Stimulated activated CD8-positive, alpha-beta memory T cell treated with anti-CD3 and anti-CD28 coated beads, Interleukin-4, amount 100 ng/mL, for 1 hour (primary cell): Measurements from ENCODE around the gene CDKN2AIPNL.
"Not testable (repeated sequence)": the region's sequence is repeated elsewhere in the genome, so short reads cannot be mapped to it uniquely, and the experiment has no call there.

Experiments
- DNase-seq, 2 donors: peaks; one replicate each; pipeline ENCODE4 v3.0.0-alpha.2; 2020; ENCODE audit warnings: low read depth in 2 of 2, low spot score in 1 of 2

The CDKN2AIPNL gene

DNA sequence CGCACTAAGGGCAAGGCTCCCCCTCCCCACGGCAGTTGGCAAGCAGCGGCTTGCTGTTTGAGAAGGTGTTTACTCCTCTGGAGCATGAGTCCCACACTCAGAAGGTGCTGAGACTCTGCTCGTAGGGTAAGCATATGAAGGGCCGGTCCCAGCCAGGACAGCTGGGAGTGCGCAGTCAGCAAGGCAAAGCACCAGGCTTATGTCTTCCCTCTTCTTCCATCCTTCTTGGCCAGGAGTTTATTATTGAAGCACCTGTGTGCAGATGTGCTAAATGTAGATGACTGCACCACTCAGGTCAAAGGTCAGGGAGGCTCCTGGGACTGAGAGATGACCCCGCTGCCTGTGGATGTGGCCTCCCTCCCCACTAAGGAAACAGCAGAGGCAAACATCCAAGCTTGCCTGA lies 27.0 kb upstream of the CDKN2AIPNL start:
- no peak for DNase-seq

DNA sequence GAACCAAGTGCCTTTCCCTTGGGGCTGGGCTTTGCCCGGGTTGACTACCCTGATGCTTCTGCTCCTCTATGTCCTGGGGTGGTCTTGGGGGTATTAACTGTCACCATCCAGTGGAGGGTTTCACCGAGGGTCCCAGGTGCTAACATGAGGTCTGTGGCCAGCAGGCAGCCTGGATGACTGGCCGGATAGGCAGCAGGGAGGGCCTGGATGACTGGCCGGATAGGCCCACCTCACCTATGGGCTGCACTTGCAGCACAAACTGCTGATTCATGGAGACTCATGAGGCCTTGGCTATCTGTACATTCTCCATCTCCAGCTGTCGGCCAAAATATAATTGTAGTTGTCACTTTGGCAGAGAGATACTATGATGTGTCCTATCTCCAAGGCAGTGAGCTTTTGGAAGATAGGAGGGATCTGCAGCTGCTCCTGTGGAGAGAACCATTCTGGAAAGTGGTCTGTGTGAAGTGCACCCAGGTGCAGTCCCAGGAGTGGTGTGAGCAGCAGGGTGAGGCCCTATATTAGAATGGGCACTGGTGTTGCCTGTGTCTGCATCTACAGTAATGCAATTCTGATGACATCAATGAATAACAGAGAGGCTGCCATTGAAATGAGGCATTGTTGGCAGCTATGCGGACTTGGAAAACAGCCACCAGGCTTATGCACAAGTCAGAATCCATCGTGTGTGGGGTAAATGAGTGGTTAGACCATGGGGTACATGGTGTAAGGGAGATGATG lies 26.3 kb upstream of the CDKN2AIPNL start:
- DNase-seq = no peak

DNA sequence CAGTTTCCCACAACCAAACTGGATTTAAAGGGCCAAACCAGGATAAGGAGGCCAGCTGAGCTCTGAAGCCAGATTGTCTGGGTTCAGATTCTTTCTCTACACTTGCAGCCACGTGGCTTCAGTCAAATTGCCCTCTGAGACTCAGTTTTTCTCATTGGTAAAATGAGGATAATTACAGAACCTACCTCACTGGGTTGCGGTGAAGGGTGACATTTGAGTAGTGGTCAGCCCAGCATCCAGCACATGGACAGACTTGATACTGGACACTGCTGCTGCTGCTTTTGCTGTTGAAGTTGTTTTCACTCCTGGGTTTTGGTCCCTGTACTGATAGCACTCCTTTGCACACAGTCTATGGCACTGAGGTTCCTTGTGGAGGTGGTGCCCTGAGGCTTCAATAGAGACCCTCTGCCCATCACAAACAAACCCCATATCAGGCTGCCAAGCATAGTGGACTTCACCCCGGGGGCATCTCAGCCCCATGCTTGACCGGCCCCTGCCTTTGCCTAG lies 25.7 kb upstream of the CDKN2AIPNL start:
- DNase-seq = no peak

DNA sequence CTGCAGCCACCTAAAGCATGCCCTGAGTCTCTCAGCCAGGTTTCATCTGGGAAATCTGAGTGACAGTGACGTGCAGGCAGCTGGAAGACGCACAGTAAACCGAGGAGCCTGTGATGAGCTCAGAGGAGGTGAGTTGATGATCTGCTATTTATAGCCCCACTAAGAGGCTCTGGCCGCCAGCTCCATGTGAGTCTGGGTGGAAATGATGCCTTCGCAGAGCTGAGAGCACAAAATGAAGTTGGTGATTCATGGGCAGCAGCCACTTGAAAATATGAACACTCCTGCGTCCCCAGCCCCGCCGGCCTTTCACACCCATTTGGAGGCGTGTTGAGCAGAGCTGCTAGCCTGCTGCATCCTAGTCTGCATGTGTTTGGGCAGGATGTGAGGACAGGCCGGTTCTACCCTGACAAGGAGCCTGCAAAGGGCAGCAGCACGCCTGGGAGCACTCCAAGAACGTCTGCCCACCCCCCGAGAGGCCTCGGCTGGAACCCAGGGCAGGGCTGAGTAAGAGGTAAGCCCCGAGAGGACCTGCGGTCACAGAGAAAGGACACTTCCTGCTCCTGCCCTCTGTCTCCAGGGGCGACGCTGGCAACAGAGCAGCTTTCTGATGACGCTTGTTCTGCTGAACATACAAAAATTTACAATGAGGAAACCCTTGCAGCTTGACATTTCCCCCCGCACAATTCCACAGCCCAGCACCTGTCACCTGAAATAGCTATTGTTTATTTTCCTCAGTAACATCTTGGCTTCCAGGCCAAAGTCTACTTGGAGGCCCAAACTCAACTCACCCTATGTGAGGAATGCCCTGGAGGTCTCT lies 25.1 kb upstream of the CDKN2AIPNL start:
- peak in 1 of 2 donors; percentile 29 for DNase-seq

DNA sequence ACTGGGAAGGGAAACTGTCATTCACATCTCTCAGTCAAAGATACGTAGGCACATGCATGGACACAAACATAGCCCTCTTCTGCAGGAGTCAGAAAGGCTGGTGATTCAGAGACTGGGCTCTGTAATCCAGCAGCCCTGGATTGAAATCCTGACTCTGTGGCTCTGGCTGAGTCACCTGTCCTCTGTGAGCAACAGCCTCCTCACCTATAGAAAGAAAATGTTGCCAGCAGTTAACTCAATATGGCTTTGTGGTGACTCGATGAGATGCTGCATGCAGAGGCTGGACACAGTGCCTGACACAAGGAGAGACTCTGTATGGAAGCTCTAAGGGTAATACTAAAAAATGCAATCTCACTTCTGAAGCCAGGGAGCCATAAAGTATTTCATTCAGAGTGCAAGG lies 23.9 kb upstream of the CDKN2AIPNL start:
- DNase-seq = no peak

DNA sequence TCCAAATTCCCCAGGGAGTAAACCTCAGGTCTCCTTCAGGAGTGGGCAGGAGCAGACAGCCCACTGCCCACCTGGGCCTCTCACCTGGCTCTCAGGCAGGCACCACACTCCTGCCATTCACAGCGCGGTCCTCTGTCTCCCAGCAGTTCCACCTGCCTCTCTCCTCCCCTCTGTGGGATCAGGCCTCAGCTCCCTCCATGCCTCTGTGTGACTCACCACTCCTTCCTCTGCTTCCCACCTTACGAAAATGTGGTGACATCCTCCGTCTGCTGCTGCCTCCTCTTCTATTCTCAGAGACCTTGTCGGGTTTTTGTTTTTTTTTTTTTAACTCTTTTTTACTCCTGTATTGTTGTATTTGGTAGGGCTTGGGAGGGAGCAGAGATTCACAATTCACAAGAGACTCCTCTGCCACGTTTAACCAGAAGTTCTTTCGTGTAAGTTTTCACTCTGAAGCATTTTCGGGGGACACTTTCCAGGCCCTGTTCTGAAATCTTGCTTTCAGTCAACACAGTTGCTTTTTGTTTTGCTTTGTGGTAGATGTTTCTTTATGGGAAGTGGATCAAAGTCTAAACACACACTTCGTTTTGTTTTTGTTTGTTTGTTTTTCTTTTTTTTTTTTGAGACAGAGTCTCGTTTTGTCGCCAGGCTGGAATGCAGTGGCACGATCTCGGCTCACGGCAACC lies 21.1 kb upstream of the CDKN2AIPNL start:
- no peak for DNase-seq

DNA sequence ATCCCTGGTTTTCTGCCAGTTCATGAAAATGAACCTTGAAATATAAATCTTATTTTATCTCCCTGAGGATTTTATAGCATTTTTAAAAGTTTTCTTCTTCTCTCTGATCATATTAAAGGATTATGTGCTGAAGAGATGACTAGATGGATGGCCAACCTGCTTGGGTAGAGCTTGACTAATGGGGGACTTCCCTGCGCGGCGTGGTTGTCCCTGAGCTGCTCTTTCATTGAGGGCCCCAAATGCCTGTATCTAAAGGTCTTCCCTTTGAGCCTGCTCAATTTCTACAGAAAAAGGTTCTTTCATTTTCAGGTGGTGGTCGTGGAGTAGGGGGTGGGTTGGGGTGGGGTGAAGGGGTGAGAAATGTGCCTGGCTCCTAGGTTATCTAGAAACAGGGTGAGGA lies 20.5 kb upstream of the CDKN2AIPNL start:
- DNase-seq = no peak

DNA sequence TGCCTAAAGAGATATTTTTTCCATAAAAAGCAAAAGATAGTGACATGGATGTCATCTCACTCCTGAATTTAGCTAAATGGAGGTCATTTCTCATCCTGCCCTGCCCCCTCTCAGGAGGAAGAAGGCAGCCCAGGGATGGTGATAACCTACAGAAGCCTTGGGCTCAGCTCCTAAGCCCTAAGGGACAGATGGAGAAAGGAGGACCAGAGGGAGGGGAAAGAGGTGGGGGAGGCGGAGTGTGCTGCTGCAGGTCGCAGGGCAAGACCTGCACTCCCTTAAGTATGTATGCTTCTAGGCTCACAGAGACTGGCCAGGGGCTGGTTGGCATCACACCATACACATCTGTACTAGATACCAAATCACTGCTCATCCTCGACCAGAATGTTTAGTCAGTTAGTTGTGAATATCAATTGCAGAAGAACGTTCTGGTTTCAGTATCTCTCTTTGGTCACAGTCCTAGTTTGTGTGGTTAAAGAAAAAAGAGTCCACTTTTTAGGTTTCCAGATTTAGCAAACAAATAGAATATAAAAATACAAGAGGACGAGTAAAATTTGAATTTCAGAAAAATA lies 18.4 kb upstream of the CDKN2AIPNL start:
- DNase-seq = no peak

DNA sequence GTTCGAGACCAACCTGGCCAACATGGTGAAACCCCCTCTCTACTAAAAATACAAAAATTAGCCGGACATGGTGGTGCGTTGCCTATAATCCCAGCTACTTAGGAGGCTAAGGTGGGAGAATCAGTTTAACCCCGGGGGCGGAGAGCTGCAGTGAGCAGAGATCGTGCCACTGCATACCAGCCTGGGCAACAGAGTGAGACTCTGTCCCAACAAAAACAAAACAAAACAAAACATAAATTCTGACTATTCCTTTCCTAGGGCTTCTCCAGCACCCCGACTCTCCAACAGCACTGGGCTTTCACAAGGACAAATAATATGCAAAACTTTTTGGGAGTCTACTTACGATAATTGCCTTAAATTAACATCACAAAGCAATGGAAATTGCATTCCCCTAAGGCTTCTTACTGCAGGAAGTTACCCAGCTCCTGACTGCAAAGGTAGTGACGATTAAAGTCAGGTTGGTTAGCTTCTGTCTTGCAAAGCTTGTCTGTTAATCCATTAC lies 15.9 kb upstream of the CDKN2AIPNL start:
- no peak for DNase-seq

DNA sequence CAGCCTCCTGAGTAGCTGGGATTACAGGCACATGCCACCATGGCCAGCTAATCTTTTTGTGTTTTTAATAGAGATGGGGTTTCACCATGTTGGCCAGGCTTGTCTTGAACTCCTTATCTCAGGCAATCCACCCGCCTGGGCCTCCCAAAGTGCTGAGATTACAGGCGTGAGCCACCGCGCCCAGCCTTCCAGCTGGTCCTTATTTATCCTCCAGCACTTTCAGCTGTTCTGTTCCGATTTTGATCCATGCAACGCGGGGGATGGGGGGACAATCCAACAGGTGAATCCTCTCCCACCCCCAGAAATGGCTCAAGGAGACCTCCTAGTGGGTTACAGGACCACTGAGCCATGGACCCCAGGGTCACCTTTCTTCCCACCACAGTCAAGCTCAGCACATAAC lies 14.7 kb upstream of the CDKN2AIPNL start:
- DNase-seq = no peak

DNA sequence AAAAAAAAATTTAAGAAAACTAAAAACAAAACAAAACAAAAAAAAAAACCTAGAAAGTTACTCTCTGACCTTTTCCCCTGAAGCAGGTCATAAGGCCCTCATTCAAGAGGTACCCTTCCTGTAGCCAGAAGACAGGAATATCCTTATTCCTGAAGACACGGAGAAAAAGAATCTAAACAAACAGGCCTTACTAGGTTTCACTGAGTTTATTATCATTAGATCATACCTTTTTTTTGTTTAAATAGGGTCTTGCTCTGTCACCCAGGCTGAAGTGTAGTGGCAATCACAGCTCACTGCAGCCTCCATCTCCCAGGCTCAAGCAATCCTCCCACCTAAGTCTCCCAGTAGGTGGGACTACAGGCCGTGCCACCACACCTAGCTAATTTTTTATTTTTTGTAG lies 11.7 kb upstream of the CDKN2AIPNL start:
- DNase-seq = no peak

DNA sequence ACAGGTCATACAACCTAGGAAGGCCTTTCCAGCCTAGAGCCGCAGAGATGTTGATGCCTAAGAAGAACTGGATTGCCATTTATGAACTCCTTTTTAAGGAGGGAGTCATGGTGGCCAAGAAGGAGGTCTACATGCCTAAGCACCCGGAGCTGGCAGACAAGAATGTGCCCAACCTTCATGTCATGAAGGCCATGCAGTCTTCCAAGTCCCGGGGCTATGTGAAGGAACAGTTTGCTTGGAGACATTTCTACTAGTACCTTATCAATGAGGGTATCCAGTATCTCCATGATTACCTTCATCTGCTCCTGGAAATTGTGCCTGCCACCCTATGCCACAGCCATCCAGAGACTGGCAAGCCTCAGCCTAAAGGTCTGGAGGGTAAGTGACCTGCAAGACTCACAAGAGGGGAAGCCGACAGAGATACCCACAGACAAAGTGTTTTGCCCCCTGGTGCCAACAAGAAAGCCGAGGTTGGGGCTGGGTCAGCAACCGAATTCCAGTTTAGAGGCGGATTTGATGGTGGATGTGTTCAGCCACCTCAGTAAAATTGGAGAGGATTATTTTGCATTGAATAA lies 11.2 kb upstream of the CDKN2AIPNL start:
- DNase-seq = no peak

DNA sequence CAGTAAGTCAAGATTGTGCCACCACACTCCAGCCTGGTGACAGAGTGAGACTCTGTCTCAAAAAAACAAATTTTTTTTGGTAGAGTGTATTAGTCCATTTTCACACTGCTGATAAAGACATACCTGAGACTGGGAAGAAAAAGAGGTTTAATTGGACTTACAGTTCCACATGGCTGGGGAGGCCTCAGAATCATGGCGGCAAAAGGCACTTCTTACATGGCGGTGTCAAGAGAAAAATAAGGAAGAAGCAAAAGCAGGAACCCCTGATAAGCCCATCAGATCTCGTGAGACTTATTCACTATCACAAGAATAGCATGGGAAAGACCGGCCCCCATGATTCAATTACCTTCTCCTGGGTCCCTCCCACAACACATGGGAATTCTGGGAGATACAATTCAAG lies 9.4 kb upstream of the CDKN2AIPNL start:
- not testable (repeated sequence) for DNase-seq

DNA sequence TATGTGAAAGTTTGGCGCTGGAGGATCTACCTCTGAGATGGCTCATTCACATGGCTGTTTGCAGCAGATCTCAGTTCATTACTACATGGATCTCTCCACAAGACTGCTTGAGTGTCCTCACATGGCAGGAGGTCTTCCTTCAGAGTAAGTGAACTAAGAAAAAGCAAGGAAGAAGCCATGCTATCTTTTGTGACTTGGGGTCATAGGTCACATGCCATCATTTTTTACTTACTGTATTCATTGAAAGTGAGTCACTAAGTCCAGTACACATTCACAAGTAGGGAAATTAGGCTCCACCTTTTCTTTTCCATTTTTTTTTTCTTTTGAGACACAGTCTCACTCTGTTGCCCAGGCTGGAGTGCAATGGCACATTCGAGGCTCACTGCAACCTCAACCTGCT lies 8.7 kb upstream of the CDKN2AIPNL start:
- DNase-seq = no peak

DNA sequence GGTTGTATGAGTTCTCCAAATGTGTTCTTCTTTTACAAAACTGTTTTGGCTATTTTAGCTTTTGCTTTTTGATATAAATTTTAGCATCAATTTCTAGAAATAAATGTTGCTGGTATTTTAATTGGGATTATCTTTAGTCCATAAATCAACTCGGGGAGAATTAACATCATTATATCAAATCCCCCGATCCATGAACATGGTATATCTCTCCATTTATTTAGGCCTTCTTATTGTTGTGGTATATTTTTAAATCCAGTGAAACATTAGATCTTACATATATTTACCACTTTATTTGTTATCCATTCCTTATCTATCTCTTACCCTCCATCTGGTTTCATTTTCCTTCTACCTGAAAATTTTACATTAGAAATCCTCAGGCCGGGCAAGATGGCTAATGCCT lies 7.3 kb upstream of the CDKN2AIPNL start:
- no peak for DNase-seq

DNA sequence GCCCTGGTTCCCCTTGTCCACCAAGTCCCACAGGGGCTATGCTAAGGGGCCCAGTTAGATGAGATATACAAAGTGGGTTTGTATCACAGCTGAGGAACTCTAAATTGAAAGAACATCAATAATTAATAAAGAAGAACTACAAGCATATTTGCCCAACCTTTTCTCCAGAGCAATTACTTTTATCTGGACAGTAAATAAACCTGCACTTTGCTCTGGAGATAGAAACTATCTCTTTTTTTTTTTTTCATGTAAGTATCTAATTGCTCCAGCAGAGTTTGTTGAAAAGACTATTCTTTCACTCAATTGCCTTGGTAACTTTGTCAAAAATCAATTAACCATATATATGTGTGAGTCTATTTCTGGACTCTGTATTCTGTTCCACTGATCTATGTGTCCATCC lies 6.0 kb upstream of the CDKN2AIPNL start:
- DNase-seq = no peak

DNA sequence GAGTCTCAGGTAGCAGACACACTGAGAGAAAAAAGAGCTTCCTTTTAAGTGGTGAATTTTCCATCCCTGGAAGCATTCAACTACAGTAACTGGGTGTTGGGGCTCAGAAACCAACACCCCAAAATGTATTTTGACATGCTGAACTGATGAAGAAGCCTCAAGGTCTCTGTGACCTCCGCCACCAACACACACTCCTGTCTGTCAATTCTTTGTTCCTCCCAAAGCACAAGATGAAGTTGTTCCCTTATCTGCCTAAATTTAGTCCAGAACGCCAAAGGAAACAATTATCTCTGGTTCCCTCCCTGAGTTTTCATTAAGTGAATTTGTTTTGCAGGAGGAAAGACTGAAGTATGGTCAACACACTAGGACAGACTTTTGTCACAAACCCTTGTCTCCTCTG lies 1.4 kb upstream of the CDKN2AIPNL start:
- DNase-seq = no peak

DNA sequence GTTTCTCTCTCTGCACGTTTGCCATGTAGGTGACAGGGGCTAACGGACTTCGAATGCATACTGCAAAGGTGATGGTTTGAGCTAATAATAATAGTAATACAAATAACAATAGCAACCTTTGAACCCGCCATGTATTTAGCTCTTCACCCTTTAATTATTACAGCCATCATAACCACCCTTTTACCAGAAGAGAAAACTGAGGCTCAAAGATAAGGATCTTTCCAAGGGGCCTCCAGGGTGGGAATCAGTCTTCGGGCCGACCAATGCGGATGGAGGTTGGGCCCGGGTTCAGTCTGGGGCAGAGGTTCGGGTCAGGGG lies 494 bp downstream of the CDKN2AIPNL start:
- DNase-seq = no peak

DNA sequence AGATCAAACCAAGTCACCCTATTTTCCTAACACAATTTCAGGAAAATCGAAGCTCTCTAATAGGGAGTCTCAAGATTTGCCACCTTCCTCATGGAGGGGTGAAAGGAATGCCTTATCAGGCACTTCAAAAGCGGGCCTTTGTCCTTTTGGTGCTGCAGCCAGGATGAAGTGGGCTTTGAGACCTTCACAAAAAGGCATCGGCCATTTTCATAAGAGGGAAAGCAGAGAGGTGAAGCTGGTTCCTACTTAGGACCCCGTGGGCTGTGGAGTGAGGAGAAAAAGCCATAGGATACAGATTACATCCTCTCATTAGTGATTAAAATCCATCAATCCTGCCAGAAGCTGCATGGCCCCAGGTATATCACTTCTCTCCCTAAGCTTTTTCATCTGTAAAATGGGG lies 859 bp downstream of the CDKN2AIPNL start:
- no peak for DNase-seq

DNA sequence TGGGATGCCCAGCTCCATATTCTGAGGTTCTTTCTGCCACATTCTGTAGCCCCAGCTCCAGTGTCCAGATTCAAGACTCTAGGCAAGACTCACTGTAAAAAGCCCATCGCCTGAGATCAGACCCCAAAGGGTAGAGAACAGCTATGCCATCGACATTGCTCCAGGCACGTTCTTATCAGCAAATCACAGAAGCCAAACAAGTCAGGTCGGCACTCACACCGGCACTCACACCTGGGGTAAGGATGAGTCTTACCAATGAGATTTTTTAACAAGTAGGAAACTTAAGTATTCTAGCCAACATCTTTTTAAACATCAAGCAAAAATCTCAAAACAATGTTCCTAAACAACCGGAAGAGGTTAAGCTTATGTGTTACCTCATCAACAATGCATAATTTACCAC lies 2.4 kb downstream of the CDKN2AIPNL start:
- no peak for DNase-seq

DNA sequence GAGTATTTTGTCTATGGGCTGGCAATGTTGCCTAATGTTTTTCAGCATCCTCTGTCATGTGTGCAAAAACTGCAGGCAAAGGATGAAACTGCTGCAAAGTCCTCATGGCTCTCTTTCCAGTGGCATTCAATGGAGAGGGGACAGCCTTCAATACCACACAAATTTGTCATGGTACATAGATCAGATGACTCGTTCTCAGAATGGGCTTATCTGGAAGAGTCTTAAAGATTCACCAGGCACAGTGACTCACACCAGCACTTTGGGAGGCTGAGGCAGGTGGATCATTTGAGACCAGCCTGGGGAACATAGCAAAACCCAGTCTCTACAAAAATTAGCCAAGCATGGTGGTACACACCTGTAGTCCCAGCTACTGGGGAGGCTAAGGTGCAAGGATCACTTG lies 5.3 kb downstream of the CDKN2AIPNL start:
- DNase-seq = no peak
